Neural cell (in vitro differentiated cells): Measurements from ENCODE around the gene ABCB4.

ENCODE experiments used
- EP300 ChIP-seq: fragments of 450-650 bp; conservative IDR thresholded peaks from 2 replicates; pipeline ENCODE4 v1.6.1; 2014; ENCODE audit warnings: antibody characterized with exemption, mild to moderate bottlenecking, moderate library complexity; ENCODE audit not compliant: poor library complexity, severe bottlenecking
- EZH2 ChIP-seq: fragments of 200-600, 300-800 bp; shearing (Covaris generic), sonication (generic); IDR thresholded peaks from 2 replicates; pipeline ENCODE4 v1.6.1; 2014; ENCODE audit warnings: antibody characterized with exemption, low read length, borderline replicate concordance, mild to moderate bottlenecking; ENCODE audit not compliant: insufficient read depth, poor library complexity, severe bottlenecking
- MXI1 ChIP-seq: fragments of 450-650 bp; conservative IDR thresholded peaks from 2 replicates; pipeline ENCODE4 v1.6.1; 2014; ENCODE audit warnings: antibody characterized with exemption, mild to moderate bottlenecking; ENCODE audit not compliant: poor library complexity, severe bottlenecking
- POLR2AphosphoS5 ChIP-seq: IDR thresholded peaks from 2 replicates; pipeline ENCODE4 v1.6.1; 2012
- RAD21 ChIP-seq: fragments of 450-650 bp; conservative IDR thresholded peaks from 2 replicates; pipeline ENCODE4 v1.6.1; 2014; ENCODE audit warnings: antibody characterized with exemption, mild to moderate bottlenecking, moderate library complexity
- SMC3 ChIP-seq: fragments of 450-650 bp; conservative IDR thresholded peaks from 2 replicates; pipeline ENCODE4 v1.6.1; 2014; ENCODE audit warnings: antibody characterized with exemption, mild to moderate bottlenecking, moderate library complexity; ENCODE audit not compliant: poor library complexity
- TAF1 ChIP-seq: IDR thresholded peaks from 2 replicates; pipeline ENCODE4 v1.6.1; 2012; ENCODE audit warnings: low read depth
- TF ChIP-seq, protein P1 (sequence below): fragments of 450-650 bp; IDR thresholded peaks from 2 replicates; pipeline ENCODE4 v1.5.1; 2014; ENCODE audit warnings: antibody characterized with exemption, mild to moderate bottlenecking, moderate library complexity; ENCODE audit not compliant: poor library complexity, severe bottlenecking
- TF ChIP-seq, protein P2 (sequence below): IDR thresholded peaks from 2 replicates; pipeline ENCODE4 v1.6.1; 2012; ENCODE audit warnings: borderline replicate concordance

DNA sequence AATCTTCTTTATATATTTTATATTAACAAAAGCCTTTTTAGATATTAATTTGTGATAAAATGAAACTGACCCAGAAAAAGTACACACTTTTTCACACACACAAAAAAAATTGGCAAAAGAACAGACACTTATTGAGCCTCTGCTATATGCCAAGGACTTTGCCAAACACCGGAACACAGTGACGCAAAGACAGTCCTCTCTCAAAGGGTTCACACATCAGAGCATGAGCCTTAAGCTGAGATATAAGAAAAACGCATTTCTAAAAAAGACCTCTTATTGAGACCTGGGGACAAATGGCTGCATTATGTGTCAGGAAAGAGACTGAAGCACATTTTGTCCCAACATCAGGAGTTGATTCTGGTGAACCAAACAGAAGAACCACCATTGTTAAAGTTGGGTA is 24.0 kb upstream of the ABCB4 start:
- TF ChIP-seq EZH2 = no peak
- TF ChIP-seq, protein P1, sequence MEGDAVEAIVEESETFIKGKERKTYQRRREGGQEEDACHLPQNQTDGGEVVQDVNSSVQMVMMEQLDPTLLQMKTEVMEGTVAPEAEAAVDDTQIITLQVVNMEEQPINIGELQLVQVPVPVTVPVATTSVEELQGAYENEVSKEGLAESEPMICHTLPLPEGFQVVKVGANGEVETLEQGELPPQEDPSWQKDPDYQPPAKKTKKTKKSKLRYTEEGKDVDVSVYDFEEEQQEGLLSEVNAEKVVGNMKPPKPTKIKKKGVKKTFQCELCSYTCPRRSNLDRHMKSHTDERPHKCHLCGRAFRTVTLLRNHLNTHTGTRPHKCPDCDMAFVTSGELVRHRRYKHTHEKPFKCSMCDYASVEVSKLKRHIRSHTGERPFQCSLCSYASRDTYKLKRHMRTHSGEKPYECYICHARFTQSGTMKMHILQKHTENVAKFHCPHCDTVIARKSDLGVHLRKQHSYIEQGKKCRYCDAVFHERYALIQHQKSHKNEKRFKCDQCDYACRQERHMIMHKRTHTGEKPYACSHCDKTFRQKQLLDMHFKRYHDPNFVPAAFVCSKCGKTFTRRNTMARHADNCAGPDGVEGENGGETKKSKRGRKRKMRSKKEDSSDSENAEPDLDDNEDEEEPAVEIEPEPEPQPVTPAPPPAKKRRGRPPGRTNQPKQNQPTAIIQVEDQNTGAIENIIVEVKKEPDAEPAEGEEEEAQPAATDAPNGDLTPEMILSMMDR = no peak
- TF ChIP-seq, protein P2, sequence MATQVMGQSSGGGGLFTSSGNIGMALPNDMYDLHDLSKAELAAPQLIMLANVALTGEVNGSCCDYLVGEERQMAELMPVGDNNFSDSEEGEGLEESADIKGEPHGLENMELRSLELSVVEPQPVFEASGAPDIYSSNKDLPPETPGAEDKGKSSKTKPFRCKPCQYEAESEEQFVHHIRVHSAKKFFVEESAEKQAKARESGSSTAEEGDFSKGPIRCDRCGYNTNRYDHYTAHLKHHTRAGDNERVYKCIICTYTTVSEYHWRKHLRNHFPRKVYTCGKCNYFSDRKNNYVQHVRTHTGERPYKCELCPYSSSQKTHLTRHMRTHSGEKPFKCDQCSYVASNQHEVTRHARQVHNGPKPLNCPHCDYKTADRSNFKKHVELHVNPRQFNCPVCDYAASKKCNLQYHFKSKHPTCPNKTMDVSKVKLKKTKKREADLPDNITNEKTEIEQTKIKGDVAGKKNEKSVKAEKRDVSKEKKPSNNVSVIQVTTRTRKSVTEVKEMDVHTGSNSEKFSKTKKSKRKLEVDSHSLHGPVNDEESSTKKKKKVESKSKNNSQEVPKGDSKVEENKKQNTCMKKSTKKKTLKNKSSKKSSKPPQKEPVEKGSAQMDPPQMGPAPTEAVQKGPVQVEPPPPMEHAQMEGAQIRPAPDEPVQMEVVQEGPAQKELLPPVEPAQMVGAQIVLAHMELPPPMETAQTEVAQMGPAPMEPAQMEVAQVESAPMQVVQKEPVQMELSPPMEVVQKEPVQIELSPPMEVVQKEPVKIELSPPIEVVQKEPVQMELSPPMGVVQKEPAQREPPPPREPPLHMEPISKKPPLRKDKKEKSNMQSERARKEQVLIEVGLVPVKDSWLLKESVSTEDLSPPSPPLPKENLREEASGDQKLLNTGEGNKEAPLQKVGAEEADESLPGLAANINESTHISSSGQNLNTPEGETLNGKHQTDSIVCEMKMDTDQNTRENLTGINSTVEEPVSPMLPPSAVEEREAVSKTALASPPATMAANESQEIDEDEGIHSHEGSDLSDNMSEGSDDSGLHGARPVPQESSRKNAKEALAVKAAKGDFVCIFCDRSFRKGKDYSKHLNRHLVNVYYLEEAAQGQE = no peak
- no peak for TF ChIP-seq RAD21
- no peak for TF ChIP-seq POLR2AphosphoS5
- no peak for TF ChIP-seq EP300
- TF ChIP-seq SMC3 = no peak
- TF ChIP-seq MXI1 = no peak
- TF ChIP-seq TAF1 = no peak
